HCT116 (cell line): ENCODE measurements around the gene GRIK4.

Experiments used
- ATF3 ChIP-seq: IDR thresholded peaks from 2 replicates; pipeline ENCODE4 v1.6.1; 2012
- ELF1 ChIP-seq: IDR thresholded peaks from 2 replicates; pipeline ENCODE4 v1.6.1; 2012; ENCODE audit warnings: low read depth, borderline replicate concordance
- TF ChIP-seq, protein P1 (sequence below), 3 experiments: fragments of 200-600 bp in 1 of 3; sonication (generic) in 1 of 3; IDR thresholded peaks in 2 of 3; conservative IDR thresholded peaks in 1 of 3; 2 replicates each; pipeline ENCODE4 v1.5.1; 2012 to 2017; ENCODE audit warnings: low read depth in 2 of 3, low read length in 2 of 3, antibody characterized with exemption in 1 of 3, borderline replicate concordance in 1 of 3, control low read depth in 1 of 3, mild to moderate bottlenecking in 1 of 3, mixed read lengths in 1 of 3, mixed run types in 1 of 3, moderate library complexity in 1 of 3; ENCODE audit not compliant: insufficient read depth in 1 of 3

GRCh38 chr11:120513436-120514315 is 2.1 kb downstream of the GRIK4 start:
- no peak for TF ChIP-seq ATF3
- no peak for TF ChIP-seq ELF1
- TF ChIP-seq, protein P1, sequence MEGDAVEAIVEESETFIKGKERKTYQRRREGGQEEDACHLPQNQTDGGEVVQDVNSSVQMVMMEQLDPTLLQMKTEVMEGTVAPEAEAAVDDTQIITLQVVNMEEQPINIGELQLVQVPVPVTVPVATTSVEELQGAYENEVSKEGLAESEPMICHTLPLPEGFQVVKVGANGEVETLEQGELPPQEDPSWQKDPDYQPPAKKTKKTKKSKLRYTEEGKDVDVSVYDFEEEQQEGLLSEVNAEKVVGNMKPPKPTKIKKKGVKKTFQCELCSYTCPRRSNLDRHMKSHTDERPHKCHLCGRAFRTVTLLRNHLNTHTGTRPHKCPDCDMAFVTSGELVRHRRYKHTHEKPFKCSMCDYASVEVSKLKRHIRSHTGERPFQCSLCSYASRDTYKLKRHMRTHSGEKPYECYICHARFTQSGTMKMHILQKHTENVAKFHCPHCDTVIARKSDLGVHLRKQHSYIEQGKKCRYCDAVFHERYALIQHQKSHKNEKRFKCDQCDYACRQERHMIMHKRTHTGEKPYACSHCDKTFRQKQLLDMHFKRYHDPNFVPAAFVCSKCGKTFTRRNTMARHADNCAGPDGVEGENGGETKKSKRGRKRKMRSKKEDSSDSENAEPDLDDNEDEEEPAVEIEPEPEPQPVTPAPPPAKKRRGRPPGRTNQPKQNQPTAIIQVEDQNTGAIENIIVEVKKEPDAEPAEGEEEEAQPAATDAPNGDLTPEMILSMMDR (IDR thresholded peaks at IDR 0.05 in 2 of 3, conservative IDR thresholded peaks at IDR 0.05 in 1 of 3; ENCODE audit: borderline replicate concordance in 1 of 3, insufficient read depth in 1 of 3, low read depth in 2 of 3, low read length in 2 of 3), result no peak
